ENCODE measurements around the gene NDST3.
A peak's percentile ranks its signal among the peaks of the same experiment; 100 is the strongest.
"Not testable (repeated sequence)": the region's sequence is repeated elsewhere in the genome, so short reads cannot be mapped to it uniquely, and the experiment has no call there.

The NDST3 gene

DNA sequence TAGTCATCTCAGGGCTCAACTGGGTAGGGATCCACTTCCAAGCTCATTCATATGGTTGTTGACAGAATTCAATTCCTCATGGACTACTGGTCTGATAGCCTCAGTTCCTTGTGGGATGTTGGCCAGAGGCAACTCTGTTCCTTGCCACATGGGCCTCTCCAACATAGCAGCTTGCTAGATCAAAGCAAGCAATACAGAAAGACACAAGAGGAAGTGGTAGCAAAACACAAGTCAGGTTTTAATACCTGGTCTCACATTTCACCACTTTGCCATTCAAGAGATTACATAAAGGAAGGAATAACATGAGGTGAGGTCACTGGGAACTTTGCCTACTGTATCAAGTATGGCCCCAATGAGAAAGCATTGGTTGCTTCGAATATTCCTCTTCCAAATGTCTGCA is 239.4 kb downstream of the NDST3 start:
- no peak for DNase-seq (ENCODE audit: low read depth in 2 of 2)

DNA sequence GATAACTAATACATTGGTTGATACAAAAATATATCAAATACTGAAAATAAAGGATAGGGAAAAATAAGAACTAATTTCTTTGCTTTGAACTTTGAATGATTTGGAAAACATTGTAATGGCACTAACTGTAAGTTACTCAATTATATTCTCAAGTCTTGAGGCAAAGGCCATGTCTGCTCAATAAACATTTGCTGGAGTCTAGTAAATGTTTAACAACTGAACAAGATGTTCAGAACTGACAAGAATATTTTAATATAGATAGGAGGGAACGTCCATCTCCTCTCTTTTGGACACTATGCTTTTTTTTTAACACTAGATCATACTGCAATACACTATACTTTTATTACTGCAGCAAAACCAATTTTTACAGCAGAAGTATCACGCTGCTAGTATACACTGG is 242.3 kb downstream of the NDST3 start:
- no peak for DNase-seq (ENCODE audit: low read depth in 2 of 2)

DNA sequence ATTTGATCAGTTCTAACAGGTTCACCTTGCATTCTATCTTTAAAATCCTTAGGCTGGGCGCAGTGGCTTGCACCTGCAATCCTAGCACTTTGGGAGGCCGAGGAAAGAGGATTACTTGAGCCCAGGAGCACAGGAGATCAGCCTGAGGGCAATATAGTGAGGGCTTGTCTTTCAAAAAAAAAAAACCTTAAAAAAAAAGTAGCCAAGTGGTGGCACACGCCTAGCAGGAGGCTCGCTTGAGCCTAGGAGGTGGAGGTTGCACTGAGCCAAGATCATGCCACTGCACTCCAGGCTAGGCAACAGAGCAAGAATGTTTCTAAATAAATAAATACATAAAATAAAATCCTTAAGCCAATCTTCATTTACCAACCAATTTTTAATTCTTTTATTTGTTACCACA is 243.0 kb downstream of the NDST3 start:
- no peak for DNase-seq (ENCODE audit: low read depth in 2 of 2)

DNA sequence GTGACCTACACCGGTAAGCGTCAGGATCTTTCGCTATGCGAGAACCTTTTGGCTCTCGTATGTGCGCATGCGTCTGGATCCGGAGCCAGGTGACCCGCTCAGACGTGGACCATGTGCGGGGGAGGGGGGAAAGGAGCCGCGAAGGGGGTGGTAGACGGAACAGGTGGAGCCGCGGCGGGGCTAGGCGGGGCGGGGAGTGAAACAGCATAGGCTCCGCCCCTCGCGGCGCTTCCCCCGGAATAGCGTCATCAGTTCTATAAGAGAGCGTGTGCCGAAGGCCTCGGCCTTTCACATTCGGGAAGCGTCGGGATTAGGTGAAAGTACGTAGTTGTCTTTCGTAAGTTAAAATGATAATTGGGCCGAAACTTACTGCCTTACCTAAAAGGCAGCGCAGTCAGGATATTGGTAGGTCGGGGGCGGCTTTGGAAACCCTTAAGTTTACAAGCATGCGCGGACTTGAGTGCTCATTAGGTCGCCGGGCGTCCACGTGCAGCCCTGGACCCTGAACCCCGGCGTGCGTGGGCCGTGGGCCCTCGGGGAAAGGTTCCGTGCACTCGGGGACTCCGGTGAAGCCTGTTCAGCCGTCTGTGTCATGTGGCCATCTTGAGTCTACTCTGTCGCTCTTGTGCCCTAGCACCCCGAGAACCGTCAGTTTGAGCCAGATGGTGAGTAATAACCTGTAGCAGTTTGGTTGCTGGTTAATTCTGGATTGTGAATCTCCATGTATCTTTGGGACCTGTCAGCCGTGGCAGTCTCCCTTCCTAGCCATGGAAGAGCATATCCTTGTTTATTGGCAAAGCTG is 244.4 kb downstream of the NDST3 start:
- DNase-seq (ENCODE audit: low read depth in 2 of 2): peak; percentile 97

DNA sequence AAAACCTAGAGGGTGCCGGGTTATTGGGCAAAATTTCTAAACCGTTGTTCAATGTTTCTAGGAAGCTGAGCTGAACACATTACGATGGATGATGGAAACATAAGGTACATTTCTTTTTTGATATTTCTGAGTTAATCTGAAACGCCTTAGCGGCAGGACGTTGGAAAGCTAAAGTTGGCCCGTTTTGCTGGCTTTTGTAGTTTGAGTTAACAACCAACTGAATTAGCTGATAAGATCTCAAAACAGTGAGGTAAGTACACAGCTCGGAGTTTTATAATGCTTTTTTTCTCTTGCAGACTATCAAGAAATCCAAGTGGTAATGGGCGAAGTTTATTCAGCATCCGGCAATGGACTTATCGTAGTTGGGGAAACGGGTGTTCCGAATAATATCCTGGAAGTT is 245.0 kb downstream of the NDST3 start:
- DNase-seq (ENCODE audit: low read depth in 2 of 2): no peak

DNA sequence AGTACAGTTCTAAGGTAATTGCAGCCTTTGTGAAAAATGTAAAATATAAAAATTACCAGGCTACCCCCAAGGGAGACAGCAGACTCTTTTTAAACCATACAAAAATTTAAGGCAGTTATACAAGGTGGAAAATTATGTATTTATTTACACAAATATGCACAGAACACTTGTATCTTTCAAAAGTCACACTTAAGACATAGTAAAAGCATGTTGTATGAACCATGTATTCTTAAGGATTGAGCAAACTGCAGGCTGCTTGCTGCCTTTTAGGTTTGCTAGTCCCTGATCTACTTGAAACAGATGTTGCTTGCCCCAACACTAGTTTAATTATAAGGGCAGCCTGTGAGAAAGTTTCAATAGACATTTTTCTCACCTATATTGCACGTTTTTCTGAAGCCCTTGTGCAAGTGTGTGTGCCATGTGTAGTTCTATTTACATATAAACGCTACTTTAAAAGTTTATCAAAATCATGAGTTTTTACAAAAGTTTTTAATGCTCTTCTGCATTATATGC is 245.7 kb downstream of the NDST3 start:
- no peak for DNase-seq (ENCODE audit: low read depth in 2 of 2)

DNA sequence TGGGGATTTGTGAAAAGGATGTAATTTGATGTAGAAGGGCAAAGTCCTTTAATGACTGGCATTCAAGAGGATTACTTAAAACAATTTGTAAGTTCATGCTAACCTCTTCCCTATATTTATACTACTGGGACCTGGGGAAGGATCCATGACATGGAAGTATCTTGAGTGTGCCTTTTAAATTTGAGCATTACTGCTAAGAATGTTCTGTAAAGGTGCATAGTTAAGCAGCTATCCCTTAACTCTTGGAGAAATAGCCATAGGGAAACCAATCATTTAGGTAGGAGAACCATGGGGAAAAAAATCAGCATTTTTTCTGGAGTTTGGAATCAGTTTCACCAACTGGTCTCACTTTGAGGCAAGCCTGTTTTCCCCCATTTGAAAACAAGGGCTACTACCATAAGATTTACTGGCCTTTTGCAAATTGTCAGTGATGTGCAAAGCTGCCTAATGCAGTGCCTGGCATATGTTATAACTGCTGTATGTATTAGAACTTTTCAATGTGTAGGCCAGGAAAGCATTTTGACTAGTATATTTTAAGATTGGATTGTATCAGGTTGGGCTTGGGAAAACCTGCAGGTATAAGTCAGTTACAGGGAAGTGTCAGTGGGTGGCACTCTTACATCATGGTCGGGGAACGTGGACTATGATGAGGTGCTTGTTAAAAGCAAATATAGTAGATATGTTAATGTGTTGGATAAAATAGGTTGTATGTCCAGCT is 246.4 kb downstream of the NDST3 start:
- no peak for DNase-seq (ENCODE audit: low read depth in 2 of 2)

DNA sequence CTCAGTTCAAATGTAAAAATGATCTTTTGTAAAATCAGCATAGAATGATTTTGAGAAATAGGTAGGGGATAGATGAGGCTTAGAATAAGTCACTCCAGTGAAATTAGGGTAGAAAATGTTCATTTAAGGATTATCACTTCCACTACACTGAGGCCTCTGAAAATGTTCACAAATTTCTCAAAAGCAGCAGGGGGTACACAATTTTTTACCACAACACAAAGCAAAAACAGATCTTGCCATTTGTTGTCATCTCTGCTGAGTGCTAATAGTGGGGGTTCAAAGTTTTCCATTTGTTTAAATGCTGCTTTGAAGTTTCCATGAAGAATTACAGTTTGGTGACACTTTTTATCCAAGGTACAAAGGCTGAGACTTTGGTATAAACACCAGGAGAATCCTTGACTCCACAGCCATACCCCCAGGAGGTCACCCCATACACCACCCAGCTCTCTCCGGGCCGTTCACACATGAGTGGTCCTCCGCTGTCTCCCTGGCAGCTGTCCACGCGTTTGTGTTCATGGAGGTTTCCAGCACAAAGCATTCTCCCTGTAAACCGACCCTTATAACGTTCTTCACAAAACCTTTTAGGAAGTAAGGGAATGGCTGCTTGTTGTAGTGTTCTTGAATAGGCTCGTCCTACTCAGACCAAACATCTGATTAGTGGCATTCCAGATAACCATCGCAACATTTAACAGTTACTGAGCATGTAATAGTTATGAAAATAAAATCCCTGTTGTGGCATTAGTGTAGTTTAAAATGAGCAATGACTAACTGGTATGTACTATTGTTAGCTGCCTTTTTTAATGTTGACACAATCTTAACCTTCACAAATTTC is 247.5 kb downstream of the NDST3 start:
- DNase-seq (ENCODE audit: low read depth in 2 of 2): no peak

DNA sequence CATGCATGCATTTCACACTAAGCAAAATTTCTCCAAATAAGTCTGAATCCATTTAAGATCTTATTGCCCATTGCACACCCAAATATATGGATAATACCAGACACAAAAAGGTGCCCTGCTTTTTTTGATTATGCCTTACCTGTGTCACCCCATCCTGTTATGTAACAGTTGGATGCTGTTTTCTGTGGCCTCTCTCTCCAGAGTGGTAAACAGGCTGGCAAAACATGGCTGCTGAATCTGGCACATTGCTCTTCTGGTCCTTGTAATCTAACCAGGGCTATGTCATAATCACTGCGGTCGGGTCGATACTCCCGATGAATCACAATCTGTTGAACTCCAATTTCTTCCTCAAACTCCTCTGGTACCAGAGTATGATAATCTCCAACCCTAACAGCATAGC is 248.4 kb downstream of the NDST3 start:
- peak in 1 of 2 donors; percentile 9 for DNase-seq (ENCODE audit: low read depth in 2 of 2)

DNA sequence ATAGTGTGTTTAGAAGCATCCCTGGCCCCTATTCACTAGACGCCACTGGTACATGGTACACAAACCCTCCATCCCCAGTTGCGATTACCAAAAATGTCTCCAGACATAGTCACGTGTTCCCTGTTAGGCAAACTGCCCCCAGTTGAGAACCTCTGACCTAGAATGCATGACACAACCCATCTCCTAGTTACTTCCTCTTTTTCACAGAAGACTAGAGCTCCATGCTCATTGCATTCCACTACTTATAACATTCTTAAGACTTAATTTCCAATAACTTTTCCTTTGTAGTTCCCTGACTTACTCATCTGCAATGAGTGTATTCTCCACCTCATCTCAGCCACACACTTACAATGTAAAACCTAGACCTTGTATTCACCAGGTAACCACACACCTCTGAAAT is 249.9 kb downstream of the NDST3 start:
- no peak for DNase-seq (ENCODE audit: low read depth in 2 of 2)

DNA sequence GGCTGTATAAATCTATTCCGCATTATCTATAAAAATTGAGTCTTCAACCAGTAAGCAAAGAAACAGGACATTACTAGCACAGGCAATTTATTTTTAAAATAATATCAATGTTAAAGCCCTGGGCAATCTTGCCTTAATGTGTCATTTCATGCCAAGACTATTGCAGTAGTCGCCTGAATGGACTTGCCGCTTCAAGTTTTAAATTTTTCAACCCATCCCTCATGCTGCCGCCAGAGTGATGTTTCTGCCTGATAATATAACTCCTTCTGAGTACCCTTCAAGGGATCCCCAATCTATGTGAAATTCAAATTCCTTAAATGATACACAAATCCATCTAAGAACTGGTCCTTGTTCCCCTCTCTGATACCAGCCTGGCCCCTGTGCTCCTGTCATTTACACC is 251.6 kb downstream of the NDST3 start:
- no peak for DNase-seq (ENCODE audit: low read depth in 2 of 2)

DNA sequence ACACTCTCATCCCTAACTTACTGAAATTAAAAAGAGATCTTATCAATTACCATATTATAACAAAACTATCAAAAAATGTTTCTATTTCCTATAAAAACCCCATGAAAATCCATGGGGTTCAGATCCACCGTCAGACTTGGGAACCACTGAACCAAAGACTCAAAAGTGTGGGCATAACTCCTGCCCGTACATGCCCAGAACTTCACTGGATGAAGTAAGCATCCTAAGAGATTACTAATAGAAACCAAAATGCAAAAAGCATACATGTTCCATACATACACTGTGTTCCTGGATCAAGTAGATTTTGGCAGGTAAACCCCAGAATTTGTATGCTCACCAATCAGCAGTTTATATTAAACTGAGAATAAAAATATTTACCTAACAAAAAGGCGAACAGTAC is 252.4 kb downstream of the NDST3 start:
- no peak for DNase-seq (ENCODE audit: low read depth in 2 of 2)

DNA sequence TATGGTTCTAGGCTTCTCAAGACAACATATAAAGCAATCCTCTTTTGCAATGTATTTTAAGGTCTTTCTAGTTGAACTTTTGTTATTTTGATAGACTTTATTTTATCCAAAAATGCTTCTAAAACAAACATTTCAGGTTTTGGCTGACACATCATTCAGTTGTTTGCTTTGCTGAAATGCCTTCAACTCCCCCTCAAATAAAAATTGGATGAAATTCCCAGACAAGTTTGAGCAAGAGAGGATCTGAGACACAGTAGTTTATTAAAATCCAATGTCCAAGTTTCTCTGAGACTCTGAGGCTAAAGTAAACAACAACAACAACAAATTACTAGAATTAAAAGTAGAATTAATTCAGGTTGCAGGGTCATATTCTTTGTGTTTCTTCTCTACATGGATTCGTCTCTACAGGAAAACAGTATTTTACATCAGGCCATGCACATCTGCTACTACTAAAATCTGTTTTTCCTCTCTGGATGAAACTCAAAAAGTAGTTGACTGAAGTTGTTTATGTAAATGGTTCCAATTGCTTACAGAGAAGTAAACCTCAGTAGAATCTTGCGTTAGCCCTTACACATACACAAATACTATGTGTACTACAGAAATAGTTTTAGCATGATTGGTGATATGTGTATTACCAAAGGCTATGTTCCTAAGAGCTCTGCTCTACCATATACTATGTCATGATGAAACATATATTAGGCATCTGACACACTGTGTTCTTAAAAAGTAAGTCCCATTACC is 253.6 kb downstream of the NDST3 start:
- no peak for DNase-seq (ENCODE audit: low read depth in 2 of 2)

DNA sequence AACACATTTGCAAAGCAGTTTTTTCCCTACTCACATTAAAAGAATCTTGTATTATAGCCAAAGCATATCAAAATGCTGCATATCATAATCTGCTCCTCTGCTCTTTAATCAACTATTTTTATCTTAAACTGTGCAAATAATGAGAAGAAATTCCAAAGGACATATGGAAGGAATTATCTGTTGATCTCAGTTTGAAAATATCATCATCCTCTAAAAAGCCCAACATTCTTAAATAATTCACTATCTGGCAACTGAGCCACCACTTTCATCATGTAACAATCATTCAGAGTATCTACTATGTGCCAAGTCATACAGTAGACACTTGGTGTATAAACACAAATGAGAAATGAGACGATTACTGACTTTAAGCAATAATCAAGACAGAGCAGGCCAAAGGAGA is 255.5 kb downstream of the NDST3 start:
- DNase-seq (ENCODE audit: low read depth in 2 of 2): no peak

DNA sequence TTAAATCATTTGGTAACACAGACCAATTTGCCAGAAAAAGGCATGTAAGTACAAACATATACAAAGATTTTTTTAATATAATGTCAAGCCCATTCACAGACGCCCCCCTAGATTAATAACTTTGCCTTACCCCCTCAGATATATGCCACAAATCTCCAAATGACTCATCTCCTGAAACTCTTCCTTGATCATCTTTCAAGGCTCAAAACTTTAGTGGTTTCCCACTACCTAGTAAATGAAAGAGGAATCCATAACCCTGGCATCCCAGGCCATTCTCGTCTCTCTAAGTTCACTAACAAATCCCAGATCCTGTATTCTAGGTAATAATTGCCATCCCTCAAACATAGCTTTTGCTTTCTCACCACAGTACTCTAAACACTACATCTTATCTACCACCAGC is 256.7 kb downstream of the NDST3 start:
- no peak for DNase-seq (ENCODE audit: low read depth in 2 of 2)

DNA sequence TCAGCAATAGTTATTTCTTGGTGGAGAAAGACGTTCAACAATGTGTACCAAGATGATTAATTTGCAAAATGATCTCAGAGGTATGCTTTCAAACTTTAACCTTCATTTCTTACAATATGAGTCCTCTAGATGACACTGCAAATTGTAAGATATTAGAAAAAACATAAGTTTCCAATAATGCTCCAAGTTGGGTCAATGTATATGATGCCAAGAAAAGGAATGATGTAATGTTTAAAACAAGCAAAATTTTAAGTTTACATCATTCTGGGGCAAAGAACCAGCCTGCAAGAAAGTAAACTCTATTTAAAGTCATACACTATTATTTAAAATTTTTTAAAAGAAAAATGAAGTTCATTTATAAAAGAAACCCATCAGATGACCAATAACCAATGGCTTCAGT is 262.4 kb downstream of the NDST3 start:
- no peak for DNase-seq (ENCODE audit: low read depth in 2 of 2)

DNA sequence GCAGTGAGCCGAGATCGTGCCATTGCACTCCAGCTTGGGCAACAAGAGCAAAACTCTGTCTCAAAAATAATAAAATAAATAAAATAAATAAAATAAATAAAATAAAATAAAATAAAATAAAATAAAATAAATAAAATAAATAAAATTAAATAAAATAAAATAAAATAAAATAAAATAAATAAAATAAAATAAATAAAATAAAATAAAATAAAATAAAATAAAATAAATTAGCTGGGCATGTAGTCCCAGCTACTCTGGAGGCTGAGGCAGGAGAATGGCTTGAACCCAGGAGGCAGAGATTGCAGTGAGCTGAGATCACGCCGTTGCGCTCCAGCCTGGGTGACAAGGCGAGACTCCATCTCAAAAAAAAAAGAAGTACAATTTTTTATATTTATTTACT is 265.3 kb downstream of the NDST3 start:
- DNase-seq (ENCODE audit: low read depth in 2 of 2): not testable (repeated sequence)

DNA sequence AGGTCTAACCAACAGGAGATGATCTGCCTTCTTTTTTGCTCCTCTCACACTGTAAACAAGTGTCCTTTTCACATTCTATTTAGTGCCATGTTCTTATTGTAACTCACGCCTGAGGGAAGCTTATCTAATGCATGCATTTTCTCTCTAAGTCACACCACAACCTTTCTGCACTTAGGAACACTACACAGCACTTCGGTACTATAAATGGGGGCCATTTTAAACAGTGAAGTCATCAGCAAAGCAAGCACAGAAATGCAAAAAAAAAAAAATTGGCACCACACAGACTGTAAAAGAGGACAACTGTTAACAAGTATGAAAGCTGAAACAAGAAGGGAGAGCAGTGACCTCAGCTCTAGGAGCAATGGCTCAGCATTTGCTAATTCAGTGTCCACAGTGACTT is 273.4 kb downstream of the NDST3 start:
- no peak for DNase-seq (ENCODE audit: low read depth in 2 of 2)

Measured in stimulated activated CD8-positive, alpha-beta memory T cell treated with anti-CD3 and anti-CD28 coated beads, Interleukin-2, amount 100 ng/mL, for 48 hours (primary cell).